Motor neuron (in vitro differentiated cells): ENCODE measurements around the gene ATF7IP. TPM values are rescaled to one million over a fixed set of nuclear protein-coding genes. Genes with fewer than 3 reads are reported as not detected.

Experiments
- ATAC-seq, 8 experiments: fragments of 200-7000 bp; cut with Tn5 transposase; replicated peaks in 6 of 8; 2 replicates each; pipeline ENCODE4 v1.8.0; 2021; ENCODE audit warnings: mild to moderate bottlenecking in 8 of 8, moderate library complexity in 8 of 8
- H3K27ac ChIP-seq, 2 donors: fragments of 250-450 bp; sonication (Bioruptor Pico); 2 replicates each; pipeline ENCODE4 v1.9.0; 2021; ENCODE audit warnings: antibody characterized with exemption in 2 of 2, mild to moderate bottlenecking in 2 of 2, moderate library complexity in 1 of 2
- H3K4me1 ChIP-seq, 2 donors: fragments of 250-450 bp; sonication (Bioruptor Pico); replicated peaks in 1 of 2; 2 replicates each; pipeline ENCODE4 v1.6.1; 2021; ENCODE audit warnings: antibody characterized with exemption in 2 of 2, mild to moderate bottlenecking in 2 of 2, moderate library complexity in 1 of 2
- H3K4me3 ChIP-seq, 5 donors: fragments of 250-450 bp; sonication (Bioruptor Pico); 2 replicates each; pipeline ENCODE4 v1.9.0; 2021; ENCODE audit warnings: antibody characterized with exemption in 5 of 5, mild to moderate bottlenecking in 5 of 5, moderate library complexity in 4 of 5
- WGBS, 10 experiments: fragments of 450-650 bp; shearing (Covaris generic); methylation state at CpG; one replicate each; pipeline ENCODE4 v1.0.0; 2022; 5-methylcytosine and 5-hydroxymethylcytosine counted together
- in situ Hi-C, 9 experiments: fragments of 400-800 bp; cut with MboI; loops; one replicate each; pipeline ENCODE4 v1.15.0; 2021; ENCODE audit warnings: low sequenced_read_pairs in 9 of 9, low pct_unique_long_range_greater_than_20kb in 2 of 9; ENCODE audit not compliant: unreplicated experiment in 9 of 9
- total RNA-seq, 8 experiments: library from RNA; unstranded; fragments of 300-600 nt; gene quantifications; 2 replicates each; pipeline versions ENCODE4 v1.2.3 to v1.2.4, GENCODE V29; 2022

The ATF7IP gene
- total RNA-seq, 8 experiments from 2014 or later = 26.8 to 63.2 (median 47.2) TPM

DNA sequence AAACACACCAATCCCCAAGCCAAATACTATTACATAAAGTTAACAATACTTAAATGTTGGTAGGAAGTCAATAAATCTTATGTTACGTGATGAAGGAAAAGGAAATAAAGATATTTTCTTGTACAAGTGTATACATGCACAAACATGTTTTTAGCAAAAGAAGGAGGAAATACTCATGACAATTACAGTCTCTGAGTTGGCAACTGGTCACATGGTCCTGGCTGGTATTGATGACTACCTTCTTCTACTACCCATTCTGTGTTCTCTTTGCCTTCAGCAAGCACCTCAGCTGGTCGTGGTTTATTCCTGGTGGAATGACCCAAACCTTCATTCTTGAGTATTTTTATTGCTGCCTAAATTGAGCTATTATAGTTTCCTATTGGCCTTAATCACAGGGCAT, 117.4 kb downstream of the ATF7IP start:
- WGBS, 10 experiments = 90 to 100% (median 94%) methylated on average over 1 to 2 of the region's 2 CpGs; no CpG with 5 or more reads in 3 of the 10 experiments
- in situ Hi-C loops = no loop called here
- Histone ChIP-seq H3K27ac (no peak overlapping the region), H3K4me3 (no peak overlapping the region), H3K4me1 (no peaks in the 10 kb centered on the region)
- no peak for ATAC-seq

GRCh38 chr12:14495326-14495725, 129.8 kb downstream of the ATF7IP start:
- no peaks in the 10 kb centered on the region for H3K4me1 ChIP-seq
- no peak overlapping the region for H3K4me3 ChIP-seq
- in situ Hi-C loops = no loop called here
- ATAC-seq = no peak
- WGBS, 10 experiments = 80 to 100% (median 94%) methylated on average over 1 to 2 of the region's 2 CpGs; no CpG with 5 or more reads in 3 of the 10 experiments
- no peak overlapping the region for H3K27ac ChIP-seq

GRCh38 chr12:14505626-14506596, 140.4 kb downstream of the ATF7IP start:
- ATAC-seq = no peak
- 54 to 100% (median 95%) methylated on average over 2 to 6 of the region's 6 CpGs; no CpG with 5 or more reads in 2 of the 10 experiments for WGBS, 10 experiments
- Histone ChIP-seq H3K4me3 (no peak overlapping the region), H3K4me1 (no peaks in the 10 kb centered on the region), H3K27ac (no peak overlapping the region)
- in situ Hi-C loops = no loop called here

GRCh38 chr12:14510574-14510973, 145.1 kb downstream of the ATF7IP start:
- Histone ChIP-seq H3K27ac (no peak overlapping the region), H3K4me3 (no peak overlapping the region), H3K4me1 (no peaks in the 10 kb centered on the region)
- 0 to 100% (median 73%) methylated on average over 1 to 3 of the region's 3 CpGs; no CpG with 5 or more reads in 1 of the 10 experiments for WGBS, 10 experiments
- in situ Hi-C loops = no loop called here
- ATAC-seq = peak in 1 of 8 experiments; percentile 12

DNA sequence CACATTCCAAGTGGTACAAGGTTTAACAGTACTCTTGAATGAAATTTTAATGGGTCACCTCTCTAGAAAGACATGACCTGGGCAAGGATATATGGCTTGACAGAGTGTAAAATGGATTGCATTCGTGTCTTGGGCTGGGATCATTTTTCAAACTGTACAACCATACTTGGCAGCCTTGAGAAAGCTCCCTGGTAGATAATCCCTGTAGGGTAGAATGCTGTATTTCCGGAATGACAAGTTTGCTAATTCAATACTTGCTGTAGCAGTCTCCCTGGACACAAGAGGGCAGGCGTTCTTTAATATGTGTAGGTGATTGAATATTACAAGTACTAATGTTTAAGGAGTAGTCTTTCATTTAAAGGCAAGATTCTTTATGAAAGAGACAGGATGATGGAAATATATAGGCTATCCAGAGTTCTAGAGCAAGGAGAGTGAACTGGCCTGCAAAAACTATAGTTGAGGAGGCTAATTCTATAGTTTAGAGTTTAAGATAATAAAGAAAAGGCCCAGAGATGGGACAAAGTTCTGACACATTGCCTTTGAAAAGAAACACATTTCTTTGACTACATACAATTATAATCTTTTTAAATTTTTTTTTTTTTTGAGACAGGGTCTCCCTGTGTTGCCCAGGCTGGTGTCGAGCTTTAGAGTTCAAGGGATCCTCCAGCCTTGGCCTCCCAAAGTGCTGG, 148.8 kb downstream of the ATF7IP start:
- no peak overlapping the region for H3K4me3 ChIP-seq
- in situ Hi-C loops = no loop called here
- WGBS, 10 experiments = 33 to 100% (median 68%) methylated on average over 1 to 4 of the region's 4 CpGs
- H3K4me1 ChIP-seq = no peaks in the 10 kb centered on the region
- ATAC-seq = peak in 3 of 8 experiments; percentile 22 to 55 (median 52)
- no peak overlapping the region for H3K27ac ChIP-seq

GRCh38 chr12:14514946-14515345, 149.5 kb downstream of the ATF7IP start:
- in situ Hi-C loops = no loop called here
- Histone ChIP-seq H3K4me1 (no peaks in the 10 kb centered on the region), H3K27ac (no peak overlapping the region), H3K4me3 (no peak overlapping the region)
- WGBS, 10 experiments = 0 to 100% (median 92%) methylated on average over 1 of the region's 1 CpG; no CpG with 5 or more reads in 2 of the 10 experiments
- ATAC-seq = peak in 2 of 8 experiments; percentile 97 to 99

DNA sequence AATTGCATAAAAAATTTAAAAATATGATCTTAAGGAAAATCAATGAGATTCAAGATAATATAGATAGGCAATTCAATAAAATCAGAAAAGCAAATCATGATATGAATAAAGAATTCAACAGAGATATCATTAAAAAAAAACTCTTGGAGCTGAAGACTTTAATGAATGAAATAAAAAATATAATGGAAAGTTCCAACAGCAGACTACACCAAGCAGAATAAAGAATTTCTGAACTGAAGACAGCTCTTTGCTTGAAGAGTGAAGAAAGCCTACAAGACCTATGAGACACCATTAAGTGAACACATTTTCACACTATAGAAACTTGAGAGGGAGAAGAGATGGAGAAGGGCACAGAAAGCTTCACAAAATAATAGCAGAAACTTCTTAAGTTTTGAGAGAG, 156.3 kb downstream of the ATF7IP start:
- no peaks in the 10 kb centered on the region for H3K4me1 ChIP-seq
- H3K27ac ChIP-seq = no peak overlapping the region
- ATAC-seq = no peak
- H3K4me3 ChIP-seq = no peak overlapping the region
- in situ Hi-C loops = no loop called here

- in situ Hi-C loops = no loop called here
- H3K4me1 ChIP-seq = no peaks in the 10 kb centered on the region
- no peak overlapping the region for H3K27ac ChIP-seq
- no peak for ATAC-seq
- WGBS, 10 experiments = 31 to 100% (median 93%) methylated on average over 1 to 2 of the region's 2 CpGs; no CpG with 5 or more reads in 1 of the 10 experiments
- H3K4me3 ChIP-seq = no peak overlapping the region
Measured at GRCh38 chr12:14525964-14526363, 160.5 kb downstream of the ATF7IP start.

DNA sequence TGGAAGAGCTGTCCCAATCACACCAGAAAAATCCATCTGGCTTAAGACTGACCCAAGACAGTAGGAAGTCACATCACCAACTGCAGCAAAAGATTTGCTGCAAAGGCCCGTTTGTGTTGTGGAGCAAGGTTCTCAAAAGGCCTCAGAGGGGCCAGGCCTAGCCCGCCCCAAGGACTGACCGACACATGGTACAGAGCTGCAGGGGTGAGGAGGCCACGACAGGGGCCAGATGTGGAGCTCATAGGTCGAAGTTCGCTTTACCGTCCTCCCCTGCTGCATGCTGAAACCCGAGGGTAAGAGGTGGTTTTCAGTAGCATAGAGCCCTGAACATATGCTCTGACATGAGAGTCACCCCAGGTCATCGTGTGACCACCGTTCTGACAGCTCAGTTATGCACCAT, 166.7 kb downstream of the ATF7IP start:
- no peak overlapping the region for H3K4me3 ChIP-seq
- H3K27ac ChIP-seq = no peak overlapping the region
- in situ Hi-C loops = no loop called here
- ATAC-seq = no peak
- H3K4me1 ChIP-seq = no peaks in the 10 kb centered on the region
- WGBS, 10 experiments = 0 to 100% (median 81%) methylated on average over 1 to 9 of the region's 10 CpGs; no CpG with 5 or more reads in 4 of the 10 experiments

DNA sequence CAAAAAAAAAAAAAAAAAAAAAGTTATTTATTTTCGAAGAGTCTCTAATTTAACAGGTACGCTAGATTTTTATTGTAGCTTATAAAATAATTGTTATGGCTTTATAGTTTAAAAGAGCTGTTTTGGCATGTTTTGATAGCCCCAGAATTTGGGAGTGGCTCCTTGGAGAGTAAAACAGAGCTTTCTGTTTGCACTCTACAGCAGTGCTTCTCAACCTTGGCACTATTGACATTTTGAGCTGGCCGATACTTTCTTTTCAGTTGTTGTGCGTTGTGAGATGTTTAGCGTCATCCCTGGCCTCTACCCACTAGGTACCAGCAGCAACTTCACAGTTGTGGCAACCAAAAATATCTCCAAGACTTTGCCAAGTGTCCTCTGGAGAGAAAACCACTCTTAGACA, 171.6 kb downstream of the ATF7IP start:
- no peak for ATAC-seq
- Histone ChIP-seq H3K27ac (no peak overlapping the region), H3K4me1 (no peaks in the 10 kb centered on the region), H3K4me3 (no peak overlapping the region)
- WGBS, 10 experiments = 17 to 100% (median 89%) methylated on average over 1 to 5 of the region's 5 CpGs; no CpG with 5 or more reads in 1 of the 10 experiments
- in situ Hi-C loops = no loop called here

- no peak overlapping the region for H3K4me3 ChIP-seq
- in situ Hi-C loops = no loop called here
- H3K27ac ChIP-seq = no peak overlapping the region
- ATAC-seq = peak in 2 of 8 experiments; percentile 11 to 26
- H3K4me1 ChIP-seq = no peaks in the 10 kb centered on the region
- WGBS, 10 experiments = 31 to 92% (median 79%) methylated on average over 2 to 4 of the region's 4 CpGs; no CpG with 5 or more reads in 1 of the 10 experiments
Measured at GRCh38 chr12:14540801-14541462, 175.4 kb downstream of the ATF7IP start.

- peak in 2 of 8 experiments; percentile 20 to 48 for ATAC-seq
- 3 to 97% (median 80%) methylated on average over 3 to 7 of the region's 7 CpGs; no CpG with 5 or more reads in 1 of the 10 experiments for WGBS, 10 experiments
- no peaks in the 10 kb centered on the region for H3K4me1 ChIP-seq
- H3K4me3 ChIP-seq = no peak overlapping the region
- in situ Hi-C loops = no loop called here
- no peak overlapping the region for H3K27ac ChIP-seq
Measured at GRCh38 chr12:14545144-14546124, 180.0 kb downstream of the ATF7IP start.
